OCI-LY3 (cell line): ENCODE measurements around the gene OR2AT4.

Experiments
- CTCF ChIP-seq: fragments of 200-600, 300-600 bp; sonication (generic); IDR thresholded peaks from 2 replicates; pipeline ENCODE4 v1.5.1; 2014; ENCODE audit warnings: antibody characterized with exemption, low read length, low read depth
- EZH2phosphoT487 ChIP-seq: fragments of 200-600 bp; shearing (Covaris generic); IDR thresholded peaks from 2 replicates; pipeline ENCODE4 v1.6.1; 2018; ENCODE audit warnings: antibody characterized with exemption, mixed run types, low read depth

GRCh38 chr11:75140269-75141138, 43.8 kb upstream of the OR2AT4 start:
- TF ChIP-seq CTCF (peak; percentile 99), EZH2phosphoT487 (no peak)
